K562 (cell line): ENCODE results near the gene DUSP16. TPM values are rescaled to one million over a fixed set of nuclear protein-coding genes. Genes with fewer than 3 reads are reported as not detected.

Experiments
- ATAC-seq: fragments of 200-7000 bp; cut with Tn5 transposase; 3 replicates; pipeline ENCODE4 v1.9.1; 2020; ENCODE audit warnings: moderate library complexity
- BruUV-seq: library from RNA; stranded (reverse); fragments of 400-500 nt; replicated peaks from 2 replicates; lab custom pipeline; 2021; lab: Mats Ljungman, UMichigan
- CTCF ChIA-PET: fragments of 300-600 bp; formaldehyde crosslinking; extraction: SDS; loops from one replicate; lab custom pipeline; 2021; ENCODE audit warnings: low intra/inter-chr PET ratio; lab: Yijun Ruan, JAX
- POLR2A ChIA-PET: fragments of 300-600, 350-650 bp; sonication (Branson Sonifier 250); formaldehyde crosslinking; extraction: SDS; loops from one replicate; lab custom pipeline; 2021; ENCODE audit warnings: antibody characterized with exemption, inconsistent platforms; lab: Yijun Ruan, JAX
- DNase-seq, 4 experiments: peaks; one replicate each; pipeline versions ENCODE4 v3.0.0 to v3.0.0-alpha.2; 2011 to 2018; ENCODE audit warnings: low spot score in 3 of 4, mixed read lengths in 3 of 4; ENCODE audit errors: extremely low read depth in 1 of 4
- FAIRE-seq: peaks from 2 replicates; lab custom pipeline; 2011; peaks lifted over from hg19 to GRCh38; lab: Jason Lieb, UNC
- H2AFZ ChIP-seq: 2 replicates; pipeline ENCODE4 v1.6.0; 2011; ENCODE audit warnings: low read depth, low read length, control low read depth, inconsistent platforms
- H3K27ac ChIP-seq: fragments of 200-600 bp; 3 replicates; pipeline ENCODE4 v1.8.0; 2011; ENCODE audit warnings: low read depth, mild to moderate bottlenecking, control low read depth, inconsistent platforms, low read length, moderate library complexity, mixed read lengths; ENCODE audit errors: extremely low read depth
- H3K27me3 ChIP-seq, 2 experiments: fragments of 300-600 bp in 1 of 2; 2 replicates in 1 of 2; 3 replicates in 1 of 2; pipeline versions ENCODE4 v1.6.0 to v1.8.0; 2011; ENCODE audit warnings: inconsistent platforms in 2 of 2, low read length in 2 of 2, mild to moderate bottlenecking in 1 of 2, mixed read lengths in 1 of 2, moderate library complexity in 1 of 2; ENCODE audit not compliant: control insufficient read depth in 2 of 2, insufficient read depth in 2 of 2
- H3K36me3 ChIP-seq: fragments of 300-600 bp; 3 replicates; pipeline ENCODE4 v1.8.0; 2011; ENCODE audit warnings: mild to moderate bottlenecking, low read length, inconsistent platforms; ENCODE audit not compliant: control insufficient read depth, insufficient read depth
- H3K4me1 ChIP-seq, 2 experiments: fragments of 200-600 bp in 1 of 2; replicated peaks in 1 of 2; 2 replicates in 1 of 2; 3 replicates in 1 of 2; pipeline versions ENCODE4 v1.5.1 to v1.8.0; 2011; ENCODE audit warnings: inconsistent platforms in 2 of 2, low read length in 2 of 2, mild to moderate bottlenecking in 1 of 2, mixed read lengths in 1 of 2, moderate library complexity in 1 of 2; ENCODE audit not compliant: control insufficient read depth in 2 of 2, insufficient read depth in 2 of 2
- H3K4me2 ChIP-seq: 2 replicates; pipeline ENCODE4 v1.6.1; 2011; ENCODE audit warnings: low read length, control low read depth, inconsistent platforms, mixed read lengths; ENCODE audit not compliant: insufficient read depth
- H3K4me3 ChIP-seq: fragments of 200-600 bp; sonication (generic), shearing (Covaris generic); 2 replicates; pipeline ENCODE4 v1.5.1; 2016; ENCODE audit warnings: control low read depth, inconsistent platforms
- H3K79me2 ChIP-seq: fragments of 200-600 bp; 3 replicates; pipeline ENCODE4 v1.8.0; 2011; ENCODE audit warnings: low read length, inconsistent platforms; ENCODE audit not compliant: control insufficient read depth, insufficient read depth
- H3K9ac ChIP-seq, 2 experiments: 2 replicates each; pipeline versions ENCODE4 v1.6.0 to v1.6.1; 2011; ENCODE audit warnings: low read depth in 2 of 2, low read length in 2 of 2, control low read depth in 1 of 2, inconsistent platforms in 1 of 2, mild to moderate bottlenecking in 1 of 2, mixed read lengths in 1 of 2; ENCODE audit not compliant: insufficient read depth in 1 of 2
- H3K9me1 ChIP-seq: one replicate; pipeline ENCODE4 v1.6.0; 2011; ENCODE audit warnings: inconsistent platforms, mild to moderate bottlenecking, low read length, moderate library complexity; ENCODE audit not compliant: control insufficient read depth, insufficient read depth
- H3K9me3 ChIP-seq: replicated peaks from 2 replicates; pipeline ENCODE4 v1.5.1; 2011; ENCODE audit warnings: low read depth, low read length, inconsistent platforms; ENCODE audit not compliant: control insufficient read depth, insufficient read depth
- H4K20me1 ChIP-seq: replicated peaks from 2 replicates; pipeline ENCODE4 v1.6.1; 2011; ENCODE audit warnings: low read length, inconsistent platforms, mixed read lengths; ENCODE audit not compliant: control insufficient read depth, insufficient read depth
- CBX3 ChIP-seq, 2 experiments: IDR thresholded peaks; 1 replicate in 1 of 2; 2 replicates in 1 of 2; pipeline ENCODE4 v1.6.1; 2012; ENCODE audit warnings: inconsistent platforms in 2 of 2, low read length in 2 of 2, borderline replicate concordance in 1 of 2, control low read depth in 1 of 2
- ETS2 ChIP-seq: IDR thresholded peaks from 2 replicates; pipeline ENCODE4 v1.6.1; 2016; ENCODE audit warnings: borderline replicate concordance, missing genetic modification characterization, mild to moderate bottlenecking, moderate library complexity, missing compliant biosample characterization; ENCODE audit not compliant: poor library complexity, severe bottlenecking
- HCFC1 ChIP-seq: IDR thresholded peaks from 2 replicates; pipeline ENCODE4 v1.6.1; 2012; ENCODE audit warnings: low read depth, low read length, improper control_type of control experiment
- L3MBTL2 ChIP-seq: fragments of 450-650 bp; IDR thresholded peaks from 2 replicates; pipeline ENCODE4 v1.6.1; 2016; ENCODE audit warnings: mild to moderate bottlenecking, moderate library complexity
- MTA2 ChIP-seq: fragments of 450-650 bp; IDR thresholded peaks from 2 replicates; pipeline ENCODE4 v1.6.1; 2016; ENCODE audit warnings: low read depth
- NFYB ChIP-seq: IDR thresholded peaks from 2 replicates; pipeline ENCODE4 v1.6.1; 2011; ENCODE audit warnings: mild to moderate bottlenecking, moderate library complexity; ENCODE audit not compliant: insufficient read length; ENCODE audit errors: extremely low read depth
- RAD51 ChIP-seq: fragments of 450-650 bp; IDR thresholded peaks from 2 replicates; pipeline ENCODE4 v1.7.1; 2016; ENCODE audit warnings: low read depth, mild to moderate bottlenecking, borderline replicate concordance
- RBM17 ChIP-seq: fragments of 200-400 bp; formaldehyde crosslinking; IDR thresholded peaks from 2 replicates; pipeline ENCODE4 v1.6.1; 2017; ENCODE audit warnings: low read depth, mild to moderate bottlenecking, low read length, borderline replicate concordance
- SIX5 ChIP-seq, 2 experiments: IDR thresholded peaks; 2 replicates each; pipeline ENCODE4 v1.6.1; 2011; ENCODE audit warnings: low read length in 2 of 2, borderline replicate concordance in 1 of 2, low read depth in 1 of 2, mild to moderate bottlenecking in 1 of 2, moderate library complexity in 1 of 2; ENCODE audit not compliant: insufficient read depth in 1 of 2
- TBP ChIP-seq: optimal IDR thresholded peaks from 2 replicates; pipeline ENCODE3; 2011; ENCODE audit warnings: low read depth, low read length, improper control_type of control experiment
- THRAP3 ChIP-seq: fragments of 450-650 bp; IDR thresholded peaks from 2 replicates; pipeline ENCODE4 v1.6.1; 2016; ENCODE audit warnings: mild to moderate bottlenecking, inconsistent platforms, borderline replicate concordance
- ZBTB1 ChIP-seq: sonication (generic); formaldehyde crosslinking; IDR thresholded peaks from 2 replicates; pipeline ENCODE4 v1.8.1; 2023; ENCODE audit warnings: missing genetic modification reagents, low read depth, mild to moderate bottlenecking, borderline replicate concordance
- WGBS: fragments of 100-300 bp; shearing (Covaris generic); methylation state at CpG from one replicate; pipeline ENCODE4 v1.1.6; 2016; ENCODE audit warnings: low coverage, mixed read lengths; ENCODE audit not compliant: insufficient coverage; ENCODE audit errors: missing lambda C conversion rate; 5-methylcytosine and 5-hydroxymethylcytosine counted together
- in situ Hi-C: fragments of 300-500 bp; cut with MboI; formaldehyde crosslinking; loops from 4 replicates; pipeline ENCODE4 v1.15.0; 2018; ENCODE audit warnings: inconsistent platforms, mixed read lengths
- intact Hi-C: fragments of 100-400 bp; cut with micrococcal nuclease; formaldehyde crosslinking; loops from 2 replicates; pipeline ENCODE4 v1.14.2; 2022
- polyA plus RNA-seq, 8 experiments: library from polyadenylated mRNA; depleted of rRNA in 4 of 8; stranded (reverse) in 5 of 8; unstranded in 3 of 8; fragments of >200 nt; fragmentation: Nextera tagmentation in 2 of 8; fragmentation: Illumina TruSeq in 1 of 8; extraction: Ambion mirVana in 2 of 8; extraction: Trizol in 1 of 8; gene quantifications; 2 replicates each; pipeline versions ENCODE4 v1.2.1 to v1.2.3, GENCODE V29; 2011 to 2014; ENCODE audit warnings: inconsistent platforms in 1 of 8, missing spikeins in 1 of 8
- total RNA-seq, 7 experiments: library from RNA; depleted of rRNA in 6 of 7; stranded (reverse); fragments of >200 nt in 6 of 7; fragmentation: Illumina TruSeq in 2 of 7; extraction: Trizol in 2 of 7; gene quantifications; 2 replicates each; pipeline versions ENCODE4 v1.2.1 to v1.2.3, GENCODE V29; 2011 to 2021; ENCODE audit warnings: low replicate concordance in 1 of 7
- TF ChIP-seq, protein P1 (sequence below): fragments of 450-650 bp; IDR thresholded peaks from 2 replicates; pipeline ENCODE4 v1.6.1; 2016; ENCODE audit warnings: antibody characterized with exemption
- TF ChIP-seq, protein P2 (sequence below): sonication (generic); formaldehyde crosslinking; IDR thresholded peaks from 2 replicates; pipeline ENCODE4 v1.8.0; 2022; ENCODE audit warnings: missing genetic modification reagents, mild to moderate bottlenecking, borderline replicate concordance
- TF ChIP-seq, protein P3 (sequence below), 2 experiments: IDR thresholded peaks; 2 replicates each; pipeline ENCODE4 v1.6.1; 2012; ENCODE audit warnings: improper control_type of control experiment in 2 of 2, low read depth in 2 of 2, low read length in 2 of 2, borderline replicate concordance in 1 of 2

The DUSP16 gene
- total and polyA plus RNA-seq, 9 of the 15 experiments (the other 6 are each of a cell fraction or from before 2014, with no cell fraction given) = 0.70 to 12.3 (median 5.7) TPM

DNA sequence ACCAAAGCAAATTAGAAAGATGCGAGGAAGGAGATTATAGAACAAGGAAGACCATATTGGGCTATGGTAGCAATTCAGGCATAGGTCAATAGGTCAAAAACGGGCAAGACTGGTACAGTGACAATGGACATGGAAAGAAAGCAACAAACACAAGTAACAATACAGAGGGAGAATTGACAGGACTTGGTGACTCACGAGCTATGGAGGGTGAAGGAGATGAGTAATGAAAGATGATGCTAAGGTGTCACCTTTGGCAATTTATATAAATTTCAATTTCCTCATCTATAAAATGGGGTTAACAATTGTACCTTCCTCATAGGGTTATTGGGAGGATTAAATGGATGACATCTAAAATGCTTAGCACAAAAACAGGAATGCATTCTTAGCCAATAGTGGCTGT, 15.1 kb upstream of the DUSP16 start:
- Histone ChIP-seq H3K9me1 (no peaks in the 10 kb centered on the region), H3K27ac (no peak overlapping the region), H3K4me3 (no peak overlapping the region), H3K36me3 (no peaks in the 10 kb centered on the region), H3K27me3 (no peaks in the 10 kb centered on the region), H3K4me2 (no peak overlapping the region), H3K9me3 (no peaks in the 10 kb centered on the region), H3K9ac (no peak overlapping the region), H3K79me2 (no peaks in the 10 kb centered on the region), H4K20me1 (no peaks in the 10 kb centered on the region), H3K4me1 (peaks cover 0 to 6% of the 10 kb centered on the region in 2 experiments; a peak in 3 of 5 replicates), H2AFZ (no peak overlapping the region)
- FAIRE-seq (no peak), ATAC-seq (no peak), DNase-seq (no peak)
- TF ChIP-seq ETS2 = no peak
- no peak for TF ChIP-seq SIX5 (IDR thresholded peaks at IDR 0.05; ENCODE audit: borderline replicate concordance in 1 of 2, insufficient read depth in 1 of 2, low read depth in 1 of 2, low read length in 2 of 2)
- TF ChIP-seq, protein P1, sequence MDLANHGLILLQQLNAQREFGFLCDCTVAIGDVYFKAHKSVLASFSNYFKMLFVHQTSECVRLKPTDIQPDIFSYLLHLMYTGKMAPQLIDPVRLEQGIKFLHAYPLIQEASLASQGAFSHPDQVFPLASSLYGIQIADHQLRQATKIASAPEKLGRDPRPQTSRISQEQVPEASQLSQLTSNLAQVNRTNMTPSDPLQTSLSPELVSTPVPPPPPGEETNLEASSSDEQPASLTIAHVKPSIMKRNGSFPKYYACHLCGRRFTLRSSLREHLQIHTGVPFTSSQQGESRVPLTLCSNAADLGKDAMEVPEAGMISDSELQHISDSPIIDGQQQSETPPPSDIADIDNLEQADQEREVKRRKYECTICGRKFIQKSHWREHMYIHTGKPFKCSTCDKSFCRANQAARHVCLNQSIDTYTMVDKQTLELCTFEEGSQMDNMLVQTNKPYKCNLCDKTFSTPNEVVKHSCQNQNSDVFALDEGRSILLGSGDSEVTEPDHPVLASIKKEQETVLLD = no peak
- no peak for TF ChIP-seq NFYB
- TF ChIP-seq TBP = no peak
- TF ChIP-seq THRAP3 = no peak
- TF ChIP-seq MTA2 = no peak
- no peak for TF ChIP-seq HCFC1
- no peak for TF ChIP-seq L3MBTL2
- TF ChIP-seq, protein P2, sequence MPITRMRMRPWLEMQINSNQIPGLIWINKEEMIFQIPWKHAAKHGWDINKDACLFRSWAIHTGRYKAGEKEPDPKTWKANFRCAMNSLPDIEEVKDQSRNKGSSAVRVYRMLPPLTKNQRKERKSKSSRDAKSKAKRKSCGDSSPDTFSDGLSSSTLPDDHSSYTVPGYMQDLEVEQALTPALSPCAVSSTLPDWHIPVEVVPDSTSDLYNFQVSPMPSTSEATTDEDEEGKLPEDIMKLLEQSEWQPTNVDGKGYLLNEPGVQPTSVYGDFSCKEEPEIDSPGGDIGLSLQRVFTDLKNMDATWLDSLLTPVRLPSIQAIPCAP (CRISPR knock-in tag) = no peak
- TF ChIP-seq, protein P3, sequence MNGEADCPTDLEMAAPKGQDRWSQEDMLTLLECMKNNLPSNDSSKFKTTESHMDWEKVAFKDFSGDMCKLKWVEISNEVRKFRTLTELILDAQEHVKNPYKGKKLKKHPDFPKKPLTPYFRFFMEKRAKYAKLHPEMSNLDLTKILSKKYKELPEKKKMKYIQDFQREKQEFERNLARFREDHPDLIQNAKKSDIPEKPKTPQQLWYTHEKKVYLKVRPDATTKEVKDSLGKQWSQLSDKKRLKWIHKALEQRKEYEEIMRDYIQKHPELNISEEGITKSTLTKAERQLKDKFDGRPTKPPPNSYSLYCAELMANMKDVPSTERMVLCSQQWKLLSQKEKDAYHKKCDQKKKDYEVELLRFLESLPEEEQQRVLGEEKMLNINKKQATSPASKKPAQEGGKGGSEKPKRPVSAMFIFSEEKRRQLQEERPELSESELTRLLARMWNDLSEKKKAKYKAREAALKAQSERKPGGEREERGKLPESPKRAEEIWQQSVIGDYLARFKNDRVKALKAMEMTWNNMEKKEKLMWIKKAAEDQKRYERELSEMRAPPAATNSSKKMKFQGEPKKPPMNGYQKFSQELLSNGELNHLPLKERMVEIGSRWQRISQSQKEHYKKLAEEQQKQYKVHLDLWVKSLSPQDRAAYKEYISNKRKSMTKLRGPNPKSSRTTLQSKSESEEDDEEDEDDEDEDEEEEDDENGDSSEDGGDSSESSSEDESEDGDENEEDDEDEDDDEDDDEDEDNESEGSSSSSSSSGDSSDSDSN (IDR thresholded peaks at IDR 0.05; ENCODE audit: borderline replicate concordance in 1 of 2, low read depth in 2 of 2, low read length in 2 of 2) = no peak
- no peak for TF ChIP-seq RAD51
- TF ChIP-seq RBM17 = no peak
- no peak for TF ChIP-seq CBX3 (IDR thresholded peaks at IDR 0.05; ENCODE audit: borderline replicate concordance in 1 of 2, low read length in 2 of 2)
- no peak for TF ChIP-seq ZBTB1 (CRISPR knock-in tag)
- CTCF ChIA-PET = no interaction called here
- intact Hi-C loops = no loop called here
- in situ Hi-C loops = no loop called here
- BruUV-seq = no TSS peak
- 46% methylated on average over 3 of the region's 3 CpGs for WGBS
- POLR2A ChIA-PET = no interaction called here
